RPMI7951 (cell line): Measurements from ENCODE around the gene ACBD6. TPM values are rescaled to one million over a fixed set of nuclear protein-coding genes. Genes with fewer than 3 reads are reported as not detected.

ENCODE experiments used
- DNase-seq: peaks from one replicate; pipeline ENCODE4 v3.0.0-alpha.2; 2012; ENCODE audit warnings: low read depth
- total RNA-seq: library from RNA; depleted of rRNA; stranded (reverse); fragments of >200 nt; shearing (Covaris generic); gene quantifications from 2 replicates; pipeline ENCODE4 v1.2.3, GENCODE V29; 2014; rRNA removed

Gene ACBD6
- total RNA-seq, 1 experiment from 2014 or later = 48.1 TPM

DNA sequence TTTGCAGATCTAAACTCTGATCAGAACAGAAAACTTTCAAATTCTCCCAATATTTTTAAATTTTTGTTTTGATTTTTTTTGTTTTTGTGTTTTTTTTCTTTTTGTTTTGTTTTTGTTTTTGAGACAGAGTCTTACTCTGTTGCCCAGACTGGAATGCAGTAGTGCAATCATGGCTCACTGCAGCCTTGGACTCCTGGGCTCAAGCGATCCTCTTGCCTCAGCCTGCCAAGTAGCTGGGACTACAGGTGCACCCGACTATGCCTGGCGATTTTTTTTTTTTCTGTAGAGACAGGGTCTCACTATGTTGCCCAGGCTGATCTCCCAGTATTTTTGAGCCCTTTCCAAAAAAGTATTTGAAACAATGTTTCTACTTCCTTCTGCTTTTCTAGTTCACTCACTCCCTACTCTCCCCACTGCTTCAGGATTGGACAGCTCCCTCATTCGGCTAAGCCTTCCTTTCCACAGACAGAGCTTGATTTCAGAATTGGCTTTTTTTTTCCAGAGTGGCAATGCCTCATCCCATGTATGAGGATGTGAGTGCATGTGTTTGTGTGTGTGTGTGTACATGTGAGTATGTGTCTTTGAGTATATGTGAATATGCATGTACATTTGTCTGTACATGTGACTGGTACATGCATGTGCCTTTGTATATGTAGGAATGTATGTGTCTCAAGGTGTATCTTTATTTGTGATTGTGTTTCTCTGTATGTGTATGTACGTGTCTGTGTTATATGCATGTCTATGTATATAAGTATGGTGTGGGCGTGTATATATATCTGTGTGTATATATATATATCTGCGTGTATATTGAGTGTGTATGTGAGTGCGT, 260.4 kb downstream of the ACBD6 start:
- no peak for DNase-seq

DNA sequence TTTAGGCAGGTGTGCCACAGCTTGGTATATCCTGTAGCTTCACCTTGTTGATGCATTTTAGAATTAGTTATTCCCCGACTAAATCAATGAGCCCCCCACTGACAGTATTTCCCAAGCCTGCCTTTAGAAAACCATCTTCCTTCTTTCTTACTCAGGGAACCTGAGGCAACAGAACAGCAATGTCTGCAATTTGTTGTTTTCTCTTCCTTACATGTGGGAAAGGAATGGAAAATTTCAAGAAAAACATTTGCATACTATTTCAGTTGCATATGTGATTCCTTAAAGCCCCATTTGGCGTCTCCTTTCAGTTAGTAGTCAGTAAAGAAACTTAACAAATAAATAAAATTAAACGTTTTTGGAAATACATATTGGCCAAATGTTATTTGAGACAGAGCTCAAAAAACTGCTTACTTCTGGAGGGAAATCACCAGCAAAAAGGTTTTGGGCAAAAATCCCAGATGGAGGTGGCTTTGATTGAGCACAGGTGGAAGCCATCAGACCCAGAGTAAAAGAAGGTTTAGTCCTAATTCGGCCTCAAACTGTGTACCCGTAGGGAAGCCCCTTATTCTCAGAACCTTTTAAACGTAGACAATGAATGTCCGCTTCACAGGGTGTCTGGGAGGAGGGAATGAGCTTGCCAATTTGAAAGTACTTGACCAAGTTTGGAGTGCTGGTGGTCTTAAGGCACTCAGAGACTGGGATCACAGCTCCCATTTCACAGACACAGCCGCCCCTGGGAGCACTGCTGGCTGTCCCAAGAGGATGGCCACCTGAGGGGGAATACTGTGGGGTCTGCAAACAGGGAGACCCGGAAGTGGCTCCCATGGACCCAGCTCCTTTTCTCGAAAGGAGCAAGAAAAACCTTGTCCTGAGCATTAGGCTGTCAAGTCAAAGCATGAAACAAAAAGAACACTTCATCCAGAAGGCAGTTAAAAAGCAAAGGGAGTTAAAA, 263.0 kb downstream of the ACBD6 start:
- DNase-seq = no peak

DNA sequence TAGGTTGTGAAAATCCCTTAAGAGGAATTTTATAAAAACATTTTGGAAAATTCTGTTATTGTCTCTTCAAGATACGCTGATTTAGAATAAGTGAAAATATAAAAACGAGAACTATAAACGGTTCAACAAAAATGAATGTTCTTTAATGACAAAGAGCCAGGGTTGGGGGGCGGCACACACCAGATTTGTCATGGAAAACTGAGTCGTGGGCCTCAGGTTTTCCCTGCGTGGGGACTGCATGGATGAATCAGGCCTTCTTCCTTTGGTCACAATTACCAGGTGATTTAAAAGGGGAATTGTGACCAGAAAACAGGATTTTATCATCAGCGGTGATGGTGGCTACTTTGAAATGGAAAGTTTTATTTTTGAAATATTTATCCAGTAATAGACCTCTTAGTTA, 263.7 kb downstream of the ACBD6 start:
- no peak for DNase-seq

Other genes with a start within 250 kb of the ACBD6 start
- 0.36 and 0.68 TPM in 2 replicates for gene OVAAL, start 56.4 kb upstream of the ACBD6 start, total RNA-seq
- 19.9 and 20.3 TPM in 2 replicates for gene XPR1, start 129.4 kb upstream of the ACBD6 start, total RNA-seq